IMR-90 (cell line): ENCODE measurements around the gene ATP5PO. TPM values are rescaled to one million over a fixed set of nuclear protein-coding genes. Genes with fewer than 3 reads are reported as not detected.

Experiments used
- ATAC-seq: fragments of 200-7000 bp; cut with Tn5 transposase; 2 replicates; pipeline ENCODE4 v1.9.1; 2020; ENCODE audit warnings: low read depth, mild to moderate bottlenecking, moderate library complexity
- BruUV-seq: library from RNA; stranded (reverse); fragments of 400-500 nt; replicated peaks from 2 replicates; lab custom pipeline; 2021; lab: Mats Ljungman, UMichigan
- CTCF ChIA-PET: fragments of 300-600 bp; formaldehyde crosslinking; extraction: SDS; loops from one replicate; lab custom pipeline; 2021; ENCODE audit warnings: antibody characterized with exemption; lab: Yijun Ruan, JAX
- POLR2A ChIA-PET: fragments of 300-600 bp; sonication (Branson Sonifier 250); formaldehyde crosslinking; loops from one replicate; lab custom pipeline; 2022; ENCODE audit warnings: antibody characterized with exemption; ENCODE audit not compliant: unreplicated experiment; lab: Charles Lee
- DNase-seq: peaks from one replicate; pipeline ENCODE4 v3.0.0; 2013
- H2AFZ ChIP-seq: replicated peaks from 2 replicates; pipeline ENCODE3; 2013; ENCODE audit warnings: low read length, mild to moderate bottlenecking; ENCODE audit not compliant: poor library complexity
- H2AK5ac ChIP-seq: 2 replicates; pipeline ENCODE4 v1.6.1; 2013; ENCODE audit warnings: low read depth, low read length, inconsistent platforms
- H2AK9ac ChIP-seq: replicated peaks from 2 replicates; pipeline ENCODE3; 2013; ENCODE audit warnings: mild to moderate bottlenecking, low read depth, low read length, moderate library complexity; ENCODE audit not compliant: poor library complexity
- H2BK120ac ChIP-seq: 2 replicates; pipeline ENCODE4 v1.6.1; 2013; ENCODE audit warnings: low read depth, low read length, inconsistent platforms
- H2BK15ac ChIP-seq: 3 replicates; pipeline ENCODE4 v1.6.1; 2013; ENCODE audit warnings: low read depth, low read length, inconsistent platforms
- H2BK20ac ChIP-seq: 2 replicates; pipeline ENCODE4 v1.6.1; 2013; ENCODE audit warnings: low read depth, mild to moderate bottlenecking, inconsistent platforms, low read length, moderate library complexity
- H2BK5ac ChIP-seq: 2 replicates; pipeline ENCODE4 v1.6.1; 2013; ENCODE audit warnings: mild to moderate bottlenecking, low read depth, low read length, inconsistent platforms; ENCODE audit not compliant: poor library complexity, severe bottlenecking
- H3K14ac ChIP-seq: replicated peaks from 2 replicates; pipeline ENCODE4 v1.6.1; 2013; ENCODE audit warnings: low read depth, low read length, inconsistent platforms
- H3K18ac ChIP-seq: 2 replicates; pipeline ENCODE4 v1.6.1; 2013; ENCODE audit warnings: low read depth, low read length, control low read depth
- H3K23ac ChIP-seq: 2 replicates; pipeline ENCODE4 v1.6.1; 2013; ENCODE audit warnings: low read depth, low read length, inconsistent platforms
- H3K27ac ChIP-seq: 2 replicates; pipeline ENCODE4 v1.5.1; 2013; ENCODE audit warnings: mild to moderate bottlenecking, control low read depth, low read length; ENCODE audit not compliant: insufficient read depth
- H3K27me3 ChIP-seq: 2 replicates; pipeline ENCODE4 v1.6.1; 2013; ENCODE audit warnings: low read length; ENCODE audit not compliant: control insufficient read depth, insufficient read depth
- H3K36me3 ChIP-seq: 2 replicates; pipeline ENCODE4 v1.6.1; 2013; ENCODE audit warnings: low read length, mixed read lengths; ENCODE audit not compliant: control insufficient read depth, insufficient read depth
- H3K4ac ChIP-seq: 2 replicates; pipeline ENCODE4 v1.6.1; 2013; ENCODE audit warnings: low read depth, low read length, inconsistent platforms
- H3K4me1 ChIP-seq: 2 replicates; pipeline ENCODE4 v1.6.1; 2013; ENCODE audit warnings: low read length, mixed read lengths; ENCODE audit not compliant: control insufficient read depth, insufficient read depth
- H3K4me2 ChIP-seq: 2 replicates; pipeline ENCODE4 v1.6.1; 2013; ENCODE audit warnings: low read depth, mild to moderate bottlenecking, control low read depth, low read length, moderate library complexity
- H3K4me3 ChIP-seq: 2 replicates; pipeline ENCODE4 v1.5.1; 2013; ENCODE audit warnings: low read depth, mild to moderate bottlenecking, control low read depth, low read length, moderate library complexity; ENCODE audit not compliant: insufficient read depth
- H3K56ac ChIP-seq: 2 replicates; pipeline ENCODE4 v1.6.1; 2013; ENCODE audit warnings: low read length, inconsistent platforms; ENCODE audit not compliant: insufficient read depth; ENCODE audit errors: extremely low read depth
- H3K79me1 ChIP-seq, 2 experiments: 2 replicates each; pipeline ENCODE4 v1.6.1; 2013; ENCODE audit warnings: low read length in 2 of 2, inconsistent platforms in 1 of 2, low read depth in 1 of 2
- H3K9ac ChIP-seq: 2 replicates; pipeline ENCODE4 v1.6.1; 2013; ENCODE audit warnings: low read depth, low read length, control low read depth
- H3K9me1 ChIP-seq: 2 replicates; pipeline ENCODE4 v1.6.1; 2013; ENCODE audit warnings: low read length, inconsistent platforms; ENCODE audit not compliant: insufficient read depth
- H3K9me3 ChIP-seq: 2 replicates; pipeline ENCODE4 v1.6.1; 2013; ENCODE audit warnings: low read length; ENCODE audit not compliant: control insufficient read depth, insufficient read depth
- H4K20me1 ChIP-seq: 2 replicates; pipeline ENCODE4 v1.6.1; 2013; ENCODE audit warnings: low read length, inconsistent platforms; ENCODE audit not compliant: insufficient read depth
- H4K5ac ChIP-seq: 2 replicates; pipeline ENCODE4 v1.6.1; 2013; ENCODE audit warnings: mild to moderate bottlenecking, low read depth, low read length, control low read depth
- H4K8ac ChIP-seq, 2 experiments: 2 replicates each; pipeline ENCODE4 v1.6.1; 2013; ENCODE audit warnings: low read depth in 2 of 2, low read length in 2 of 2, control low read depth in 1 of 2, inconsistent platforms in 1 of 2
- H4K91ac ChIP-seq: 2 replicates; pipeline ENCODE4 v1.6.1; 2013; ENCODE audit warnings: low read depth, low read length, inconsistent platforms; ENCODE audit not compliant: insufficient read depth
- BHLHE40 ChIP-seq: fragments of 150-350 bp; IDR thresholded peaks from 2 replicates; pipeline ENCODE4 v1.6.1; 2016; ENCODE audit warnings: mild to moderate bottlenecking, low read depth, low read length
- CEBPB ChIP-seq: IDR thresholded peaks from 2 replicates; pipeline ENCODE4 v1.6.1; 2012; ENCODE audit warnings: low read depth, low read length, improper control_type of control experiment
- CHD1 ChIP-seq: IDR thresholded peaks from 2 replicates; pipeline ENCODE4 v1.6.1; 2012; ENCODE audit warnings: low read depth, low read length, improper control_type of control experiment
- ELK1 ChIP-seq: fragments of 150-350 bp; IDR thresholded peaks from 2 replicates; pipeline ENCODE4 v1.6.1; 2016; ENCODE audit warnings: low read depth, mild to moderate bottlenecking, low read length, moderate library complexity, borderline replicate concordance
- FOS ChIP-seq: fragments of 150-350 bp; IDR thresholded peaks from 2 replicates; pipeline ENCODE4 v1.6.1; 2016; ENCODE audit warnings: low read depth, low read length
- MAFK ChIP-seq: IDR thresholded peaks from 2 replicates; pipeline ENCODE4 v1.6.1; 2012; ENCODE audit warnings: low read depth, low read length, improper control_type of control experiment
- MAZ ChIP-seq: IDR thresholded peaks from 2 replicates; pipeline ENCODE4 v1.6.1; 2012; ENCODE audit warnings: low read depth, mild to moderate bottlenecking, low read length, improper control_type of control experiment, moderate library complexity, borderline replicate concordance
- MXI1 ChIP-seq: IDR thresholded peaks from 2 replicates; pipeline ENCODE4 v1.6.1; 2012; ENCODE audit warnings: low read depth, mild to moderate bottlenecking, low read length, moderate library complexity, borderline replicate concordance
- NFE2L2 ChIP-seq: fragments of 150-350 bp; IDR thresholded peaks from 2 replicates; pipeline ENCODE4 v1.6.1; 2016; ENCODE audit warnings: low read depth, mild to moderate bottlenecking, low read length
- POLR2A ChIP-seq: IDR thresholded peaks from 2 replicates; pipeline ENCODE4 v1.6.1; 2012; ENCODE audit warnings: mild to moderate bottlenecking, low read depth, low read length
- RAD21 ChIP-seq: IDR thresholded peaks from 2 replicates; pipeline ENCODE4 v1.6.1; 2012; ENCODE audit warnings: low read length, improper control_type of control experiment
- RCOR1 ChIP-seq: IDR thresholded peaks from 2 replicates; pipeline ENCODE4 v1.6.1; 2012; ENCODE audit warnings: mild to moderate bottlenecking, low read length, improper control_type of control experiment; ENCODE audit not compliant: insufficient replicate concordance
- RFX5 ChIP-seq: IDR thresholded peaks from 2 replicates; pipeline ENCODE4 v1.8.0; 2012; ENCODE audit warnings: low read depth, mild to moderate bottlenecking, low read length, moderate library complexity
- SMC3 ChIP-seq: fragments of 150-350 bp; IDR thresholded peaks from 2 replicates; pipeline ENCODE4 v1.6.1; 2016; ENCODE audit warnings: low read depth, mild to moderate bottlenecking, antibody characterized with exemption, low read length, moderate library complexity
- WGBS, 2 experiments: methylation state at CpG; one replicate each; pipeline versions ENCODE4 v1.1.5 to v1.1.7; 2013; ENCODE audit warnings: missing lambda C conversion rate in 2 of 2; ENCODE audit not compliant: insufficient read length in 1 of 2; ENCODE audit errors: extremely low coverage in 2 of 2; 5-methylcytosine and 5-hydroxymethylcytosine counted together
- dilution Hi-C: fragments of 300-500 bp; cut with HindIII; formaldehyde crosslinking; loops from one replicate; pipeline ENCODE4 v1.14.3; 2018; ENCODE audit warnings: low sequenced_read_pairs; ENCODE audit not compliant: unreplicated experiment
- in situ Hi-C: fragments of 300-500 bp; cut with MboI; formaldehyde crosslinking; loops from 3 replicates; pipeline ENCODE4 v1.14.3; 2019; ENCODE audit warnings: low sequenced_read_pairs, inconsistent platforms, mixed read lengths
- intact Hi-C: fragments of 100-400 bp; cut with micrococcal nuclease; formaldehyde crosslinking; loops from 2 replicates; pipeline ENCODE4 v1.10.0; 2022
- polyA plus RNA-seq, 3 experiments: library from polyadenylated mRNA; depleted of rRNA; stranded (reverse); fragments of >200 nt; gene quantifications; 2 replicates each; pipeline ENCODE4 v1.2.3, GENCODE V29; 2012; ENCODE audit warnings: low replicate concordance in 1 of 3
- total RNA-seq: library from RNA; depleted of rRNA; stranded (reverse); fragments of >200 nt; gene quantifications from 2 replicates; pipeline ENCODE4 v1.2.3, GENCODE V29; 2012
- TF ChIP-seq, protein P1 (sequence below): conservative IDR thresholded peaks from 2 replicates; pipeline ENCODE4 v1.5.1; 2012; ENCODE audit warnings: mild to moderate bottlenecking, low read depth, low read length, improper control_type of control experiment
- TF ChIP-seq, protein P2 (sequence below): fragments of 150-350 bp; IDR thresholded peaks from 2 replicates; pipeline ENCODE4 v1.6.1; 2017; ENCODE audit warnings: mild to moderate bottlenecking, antibody characterized with exemption, low read length, low read depth

Gene ATP5PO
- total and polyA plus RNA-seq, 2 of the 4 experiments (the other 2 are of a cell fraction): 237 to 250 TPM

GRCh38 chr21:33878824-33879223, 36.8 kb downstream of the ATP5PO start:
- H2BK120ac ChIP-seq: no peak overlapping the region
- no peak for ATAC-seq
- H2BK15ac ChIP-seq: no peak overlapping the region
- no peak overlapping the region for H2BK20ac ChIP-seq
- no peak overlapping the region for H3K18ac ChIP-seq
- no peak for DNase-seq
- no peak overlapping the region for H4K91ac ChIP-seq
- H2BK5ac ChIP-seq: no peak overlapping the region
- peaks cover 12% of the 10 kb centered on the region for H3K27me3 ChIP-seq
- H3K4me3 ChIP-seq: no peak overlapping the region
- H2AFZ ChIP-seq: no peak overlapping the region
- H4K20me1 ChIP-seq: no peaks in the 10 kb centered on the region
- no peak overlapping the region for H3K56ac ChIP-seq
- BruUV-seq: no TSS peak
- no peaks in the 10 kb centered on the region for H3K79me1 ChIP-seq
- H3K23ac ChIP-seq: no peak overlapping the region
- H4K8ac ChIP-seq: no peak overlapping the region
- ChIA-PET POLR2A (no interaction called here), CTCF (interaction anchor here (0.6 kb wide), 1 partner anchor 68 kb away, joined by 4 read pairs; no protein-coding TSS in a partner anchor)
- no peaks in the 10 kb centered on the region for H3K9me3 ChIP-seq
- in situ Hi-C loops: no loop called here
- no peak overlapping the region for H3K9ac ChIP-seq
- no peak overlapping the region for H4K5ac ChIP-seq
- intact Hi-C loops: no loop called here
- no peak overlapping the region for H3K14ac ChIP-seq
- WGBS, 2 experiments: 77% methylated on average over 5 of the region's 6 CpGs; no CpG with 5 or more reads in 1 of the 2 experiments
- no peak overlapping the region for H3K4me2 ChIP-seq
- TF ChIP-seq MAFK (no peak), SMC3 (no peak), RFX5 (no peak), MAZ (no peak), CHD1 (no peak), NFE2L2 (no peak), POLR2A (no peak), CEBPB (no peak), ELK1 (no peak), FOS (no peak), BHLHE40 (no peak), MXI1 (no peak), RCOR1 (no peak), RAD21 (no peak)
- TF ChIP-seq, protein P1, sequence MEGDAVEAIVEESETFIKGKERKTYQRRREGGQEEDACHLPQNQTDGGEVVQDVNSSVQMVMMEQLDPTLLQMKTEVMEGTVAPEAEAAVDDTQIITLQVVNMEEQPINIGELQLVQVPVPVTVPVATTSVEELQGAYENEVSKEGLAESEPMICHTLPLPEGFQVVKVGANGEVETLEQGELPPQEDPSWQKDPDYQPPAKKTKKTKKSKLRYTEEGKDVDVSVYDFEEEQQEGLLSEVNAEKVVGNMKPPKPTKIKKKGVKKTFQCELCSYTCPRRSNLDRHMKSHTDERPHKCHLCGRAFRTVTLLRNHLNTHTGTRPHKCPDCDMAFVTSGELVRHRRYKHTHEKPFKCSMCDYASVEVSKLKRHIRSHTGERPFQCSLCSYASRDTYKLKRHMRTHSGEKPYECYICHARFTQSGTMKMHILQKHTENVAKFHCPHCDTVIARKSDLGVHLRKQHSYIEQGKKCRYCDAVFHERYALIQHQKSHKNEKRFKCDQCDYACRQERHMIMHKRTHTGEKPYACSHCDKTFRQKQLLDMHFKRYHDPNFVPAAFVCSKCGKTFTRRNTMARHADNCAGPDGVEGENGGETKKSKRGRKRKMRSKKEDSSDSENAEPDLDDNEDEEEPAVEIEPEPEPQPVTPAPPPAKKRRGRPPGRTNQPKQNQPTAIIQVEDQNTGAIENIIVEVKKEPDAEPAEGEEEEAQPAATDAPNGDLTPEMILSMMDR: no peak
- TF ChIP-seq, protein P2, sequence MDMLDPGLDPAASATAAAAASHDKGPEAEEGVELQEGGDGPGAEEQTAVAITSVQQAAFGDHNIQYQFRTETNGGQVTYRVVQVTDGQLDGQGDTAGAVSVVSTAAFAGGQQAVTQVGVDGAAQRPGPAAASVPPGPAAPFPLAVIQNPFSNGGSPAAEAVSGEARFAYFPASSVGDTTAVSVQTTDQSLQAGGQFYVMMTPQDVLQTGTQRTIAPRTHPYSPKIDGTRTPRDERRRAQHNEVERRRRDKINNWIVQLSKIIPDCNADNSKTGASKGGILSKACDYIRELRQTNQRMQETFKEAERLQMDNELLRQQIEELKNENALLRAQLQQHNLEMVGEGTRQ: no peak
- no peaks in the 10 kb centered on the region; the same call in 1 of the 2 replicates for H3K9me1 ChIP-seq
- 0 out of 2 replicates have a peak, but pooled peaks cover 4% of the 10 kb centered on the region for H3K4me1 ChIP-seq
- no peaks in the 10 kb centered on the region for H3K36me3 ChIP-seq
- dilution Hi-C loops: no loop called here
- H2AK9ac ChIP-seq: no peak overlapping the region
- H2AK5ac ChIP-seq: no peak overlapping the region
- no peak overlapping the region for H3K27ac ChIP-seq
- H3K4ac ChIP-seq: no peak overlapping the region
